Embryonic facial prominence (tissue), 1 donor: ENCODE measurements around the gene CPZ.
"Not testable (repeated sequence)": the region's sequence is repeated elsewhere in the genome, so short reads cannot be mapped to it uniquely, and the experiment has no call there.

ENCODE experiments used
- DNase-seq: peaks from one replicate; pipeline ENCODE4 v3.0.0-alpha.2; 2016; ENCODE audit errors: extremely low spot score

CPZ gene

GRCh38 chr4:8635897-8636554 is 43.5 kb downstream of the CPZ start:
- not testable (repeated sequence) for DNase-seq

- no peak for DNase-seq
Observed at GRCh38 chr4:8637456-8637984, 45.0 kb downstream of the CPZ start.

- DNase-seq, result no peak
Observed at GRCh38 chr4:8639021-8639420, 46.5 kb downstream of the CPZ start.

- no peak for DNase-seq
Observed at GRCh38 chr4:8639777-8640720, 47.5 kb downstream of the CPZ start.

- no peak for DNase-seq
Observed at GRCh38 chr4:8640816-8641215, 48.3 kb downstream of the CPZ start.

- DNase-seq, result no peak
Observed at GRCh38 chr4:8641256-8641655, 48.7 kb downstream of the CPZ start.

- no peak for DNase-seq
Observed at GRCh38 chr4:8641931-8642650, 49.5 kb downstream of the CPZ start.

- DNase-seq, result no peak
Observed at GRCh38 chr4:8642651-8643321, 50.2 kb downstream of the CPZ start.

- DNase-seq, result no peak
Observed at GRCh38 chr4:8643441-8643840, 50.9 kb downstream of the CPZ start.

- no peak for DNase-seq
Observed at GRCh38 chr4:8643986-8644385, 51.4 kb downstream of the CPZ start.

- no peak for DNase-seq
Observed at GRCh38 chr4:8644461-8644891, 51.9 kb downstream of the CPZ start.

- DNase-seq, result no peak
Observed at GRCh38 chr4:8644966-8645752, 52.6 kb downstream of the CPZ start.

- no peak for DNase-seq
Observed at GRCh38 chr4:8645753-8646124, 53.2 kb downstream of the CPZ start.

GRCh38 chr4:8646296-8647093 is 53.9 kb downstream of the CPZ start:
- no peak for DNase-seq

GRCh38 chr4:8647094-8647570 is 54.6 kb downstream of the CPZ start:
- no peak for DNase-seq

GRCh38 chr4:8647626-8648025 is 55.1 kb downstream of the CPZ start:
- DNase-seq, result no peak

- DNase-seq, result no peak
Observed at GRCh38 chr4:8648296-8648695, 55.7 kb downstream of the CPZ start.

GRCh38 chr4:8648816-8649630 is 56.5 kb downstream of the CPZ start:
- DNase-seq, result no peak
